ENCODE measurements around the gene PIEZO1. TPM values are rescaled to one million over a fixed set of nuclear protein-coding genes. Genes with fewer than 3 reads are reported as not detected.

PIEZO1 gene
- total and polyA plus RNA-seq, 2 donors (not counting 1 experiment from before 2014, with no cell fraction given): 108 to 331 TPM

DNA sequence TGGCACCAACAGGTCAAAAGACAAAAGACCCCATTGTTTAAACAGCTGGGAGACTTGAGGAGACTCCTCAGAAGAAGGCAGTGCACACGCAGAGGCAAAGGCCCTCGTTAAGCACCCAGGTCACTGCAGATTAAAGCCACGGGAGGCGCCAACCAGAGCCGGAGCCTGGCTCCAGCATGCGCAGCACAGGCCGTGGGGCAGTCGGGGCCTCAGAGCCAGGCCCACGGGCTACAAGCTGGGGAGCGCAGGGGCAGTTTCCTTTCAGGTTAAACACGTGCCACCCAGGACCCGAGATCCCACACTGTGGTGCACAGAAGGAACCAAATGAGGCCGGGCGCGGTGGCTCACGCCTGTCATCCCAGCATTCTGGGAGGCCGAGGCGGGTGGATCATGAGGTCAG is 9.2 kb downstream of the PIEZO1 start:
- no peak for ATAC-seq (ENCODE audit: low read depth)
- no peak overlapping the region for H3K4me2 ChIP-seq (replicated peaks; ENCODE audit: low read depth, low read length, poor library complexity, severe bottlenecking)
- DNase-seq: no peak
- no peak overlapping the region for H3K27ac ChIP-seq (ENCODE audit: low read length in 2 of 2)
- ChIA-PET CTCF (no interaction called here), POLR2A (no interaction called here)
- Mint-ChIP-seq H3K9me3 (ENCODE audit: insufficient read depth) (no peaks in the 10 kb centered on the region), H3K4me1 (peaks cover 39% of the 10 kb centered on the region), H3K27ac (no peak overlapping the region), H3K4me3 (no peak overlapping the region), H3K27me3 (no peaks in the 10 kb centered on the region)
- H4K20me1 ChIP-seq (ENCODE audit: control insufficient read depth, insufficient read depth, low read length, poor library complexity, severe bottlenecking): peaks cover 94% of the 10 kb centered on the region
- no peaks in the 10 kb centered on the region for H3K9me3 ChIP-seq (ENCODE audit: control extremely low read depth in 1 of 3, control insufficient read depth in 2 of 3, insufficient read depth in 1 of 3, low read length in 2 of 3)
- no peaks in the 10 kb centered on the region for H3K27me3 ChIP-seq (replicated peaks in 1 of 4; ENCODE audit: control extremely low read depth in 1 of 4, control insufficient read depth in 3 of 4, insufficient read depth in 4 of 4, low read length in 3 of 4)
- intact Hi-C loops (cut with micrococcal nuclease): no loop called here
- H3K9ac ChIP-seq (ENCODE audit: low read length): no peak overlapping the region
- 94% methylated on average over 16 of the region's 18 CpGs for whole genome bisulfite sequencing (ENCODE audit: insufficient coverage)
- no peak overlapping the region for H3K4me3 ChIP-seq (ENCODE audit: control extremely low read depth in 1 of 5, extremely low read depth in 1 of 5, insufficient read depth in 1 of 5, low read depth in 2 of 5, low read length in 4 of 5)
- peaks cover 0 to 10% of the 10 kb centered on the region in 2 experiments for H3K36me3 ChIP-seq (replicated peaks in 1 of 2; ENCODE audit: control extremely low read depth in 1 of 2, control insufficient read depth in 1 of 2, extremely low read depth in 1 of 2, insufficient read depth in 2 of 2, low read length in 1 of 2)
- peaks cover 24 to 48% of the 10 kb centered on the region in 2 donors for H3K4me1 ChIP-seq (ENCODE audit: control insufficient read depth in 2 of 2, insufficient read depth in 2 of 2, low read length in 2 of 2)
- H3K79me2 ChIP-seq (ENCODE audit: control insufficient read depth, insufficient read depth, low read length): peaks cover 97% of the 10 kb centered on the region
- TF ChIP-seq, protein P1, sequence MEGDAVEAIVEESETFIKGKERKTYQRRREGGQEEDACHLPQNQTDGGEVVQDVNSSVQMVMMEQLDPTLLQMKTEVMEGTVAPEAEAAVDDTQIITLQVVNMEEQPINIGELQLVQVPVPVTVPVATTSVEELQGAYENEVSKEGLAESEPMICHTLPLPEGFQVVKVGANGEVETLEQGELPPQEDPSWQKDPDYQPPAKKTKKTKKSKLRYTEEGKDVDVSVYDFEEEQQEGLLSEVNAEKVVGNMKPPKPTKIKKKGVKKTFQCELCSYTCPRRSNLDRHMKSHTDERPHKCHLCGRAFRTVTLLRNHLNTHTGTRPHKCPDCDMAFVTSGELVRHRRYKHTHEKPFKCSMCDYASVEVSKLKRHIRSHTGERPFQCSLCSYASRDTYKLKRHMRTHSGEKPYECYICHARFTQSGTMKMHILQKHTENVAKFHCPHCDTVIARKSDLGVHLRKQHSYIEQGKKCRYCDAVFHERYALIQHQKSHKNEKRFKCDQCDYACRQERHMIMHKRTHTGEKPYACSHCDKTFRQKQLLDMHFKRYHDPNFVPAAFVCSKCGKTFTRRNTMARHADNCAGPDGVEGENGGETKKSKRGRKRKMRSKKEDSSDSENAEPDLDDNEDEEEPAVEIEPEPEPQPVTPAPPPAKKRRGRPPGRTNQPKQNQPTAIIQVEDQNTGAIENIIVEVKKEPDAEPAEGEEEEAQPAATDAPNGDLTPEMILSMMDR (IDR thresholded peaks at IDR 0.05): no peak
- TF ChIP-seq EZH2 (IDR thresholded peaks at IDR 0.05; ENCODE audit: borderline replicate concordance, insufficient read depth, low read depth, low read length, poor library complexity, severe bottlenecking): no peak
- H2AFZ ChIP-seq (ENCODE audit: insufficient read depth, low read depth, low read length, poor library complexity, severe bottlenecking): no peak overlapping the region

DNA sequence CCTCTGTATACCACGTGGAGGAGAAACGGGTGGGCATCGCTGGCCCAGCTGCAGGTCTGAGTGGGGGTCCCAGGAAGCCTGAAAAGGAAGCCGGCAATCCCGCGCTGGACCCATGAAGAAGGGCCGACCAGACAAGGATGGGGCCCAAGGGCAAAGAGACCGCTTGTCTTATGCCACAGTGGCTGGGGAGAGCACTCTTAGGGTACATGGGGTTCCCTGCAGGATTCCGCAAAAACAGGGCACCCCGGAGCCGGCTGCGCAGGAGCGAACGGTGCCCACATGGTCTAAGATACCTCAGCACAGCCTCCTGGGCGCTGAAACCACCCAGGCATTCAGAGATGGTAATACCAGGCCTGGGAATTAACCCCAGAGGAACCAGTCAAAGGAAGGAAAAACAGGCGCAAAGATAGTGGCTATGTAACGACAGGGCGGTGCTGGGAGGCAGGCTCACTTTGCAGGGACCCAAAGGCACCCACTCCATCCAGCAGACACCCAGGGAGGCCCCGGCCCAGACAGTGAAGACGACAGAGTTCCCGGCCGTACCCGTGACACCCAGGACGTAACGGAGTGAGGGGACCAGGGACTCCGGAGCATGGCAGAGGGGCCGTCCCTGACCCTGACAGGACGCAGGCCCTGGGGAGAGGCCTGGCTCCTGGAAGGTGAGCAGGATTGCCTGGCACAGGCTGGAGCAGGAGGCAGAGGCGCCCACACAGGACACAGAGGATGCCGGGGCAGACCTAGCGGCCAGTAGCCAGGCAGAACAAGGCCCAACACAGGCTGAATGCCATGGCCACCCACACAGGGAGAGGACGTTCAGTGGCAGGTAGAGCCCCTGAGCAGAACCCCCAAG is 10.3 kb downstream of the PIEZO1 start:
- H3K4me2 ChIP-seq (replicated peaks; ENCODE audit: low read depth, low read length, poor library complexity, severe bottlenecking): no peak overlapping the region
- ATAC-seq (ENCODE audit: low read depth) (no peak), DNase-seq (no peak)
- CTCF ChIA-PET: interaction anchor here (0.5 to 1.2 kb wide), 3 partner anchors 20 to 392 kb away, joined by 3 read pairs; no protein-coding TSS in a partner anchor
- H3K4me3 Mint-ChIP-seq: no peak overlapping the region
- no peak overlapping the region for H3K27ac Mint-ChIP-seq
- H3K79me2 ChIP-seq (ENCODE audit: control insufficient read depth, insufficient read depth, low read length): peaks cover 97% of the 10 kb centered on the region
- H2AFZ ChIP-seq (ENCODE audit: insufficient read depth, low read depth, low read length, poor library complexity, severe bottlenecking): no peak overlapping the region
- H3K4me1 ChIP-seq (ENCODE audit: control insufficient read depth in 2 of 2, insufficient read depth in 2 of 2, low read length in 2 of 2): peaks cover 24 to 48% of the 10 kb centered on the region in 2 donors
- no peak overlapping the region for H3K27ac ChIP-seq (ENCODE audit: low read length in 2 of 2)
- no peaks in the 10 kb centered on the region for H3K9me3 ChIP-seq (ENCODE audit: control extremely low read depth in 1 of 3, control insufficient read depth in 2 of 3, insufficient read depth in 1 of 3, low read length in 2 of 3)
- H3K4me1 Mint-ChIP-seq: peaks cover 38% of the 10 kb centered on the region
- 95% methylated on average over 31 of the region's 32 CpGs for WGBS (ENCODE audit: insufficient coverage)
- intact Hi-C loops (cut with micrococcal nuclease): no loop called here
- H3K27me3 ChIP-seq (replicated peaks in 1 of 4; ENCODE audit: control extremely low read depth in 1 of 4, control insufficient read depth in 3 of 4, insufficient read depth in 4 of 4, low read length in 3 of 4): no peaks in the 10 kb centered on the region
- no peaks in the 10 kb centered on the region for H3K9me3 Mint-ChIP-seq (ENCODE audit: insufficient read depth)
- peaks cover 94% of the 10 kb centered on the region for H4K20me1 ChIP-seq (ENCODE audit: control insufficient read depth, insufficient read depth, low read length, poor library complexity, severe bottlenecking)
- no peak overlapping the region for H3K9ac ChIP-seq (ENCODE audit: low read length)
- peaks cover 0 to 10% of the 10 kb centered on the region in 2 experiments for H3K36me3 ChIP-seq (replicated peaks in 1 of 2; ENCODE audit: control extremely low read depth in 1 of 2, control insufficient read depth in 1 of 2, extremely low read depth in 1 of 2, insufficient read depth in 2 of 2, low read length in 1 of 2)
- no peaks in the 10 kb centered on the region for H3K27me3 Mint-ChIP-seq
- POLR2A ChIA-PET: no interaction called here
- no peak overlapping the region for H3K4me3 ChIP-seq (ENCODE audit: control extremely low read depth in 1 of 5, extremely low read depth in 1 of 5, insufficient read depth in 1 of 5, low read depth in 2 of 5, low read length in 4 of 5)
- TF ChIP-seq EZH2 (IDR thresholded peaks at IDR 0.05; ENCODE audit: borderline replicate concordance, insufficient read depth, low read depth, low read length, poor library complexity, severe bottlenecking): no peak
- TF ChIP-seq, protein P1 (IDR thresholded peaks at IDR 0.05): no peak

All from B cell (primary cell).